GM18517 (cell line): ENCODE results near the gene POC1A.

Experiments used
- ATAC-seq: cut with Tn5 transposase; IDR thresholded peaks from one replicate; pipeline ENCODE4 v1.9.1; 2021; ENCODE audit warnings: mild to moderate bottlenecking, moderate library complexity; ENCODE audit not compliant: unreplicated experiment

POC1A gene

GRCh38 chr3:52088445-52089367, 65.5 kb downstream of the POC1A start:
- no peak for ATAC-seq

DNA sequence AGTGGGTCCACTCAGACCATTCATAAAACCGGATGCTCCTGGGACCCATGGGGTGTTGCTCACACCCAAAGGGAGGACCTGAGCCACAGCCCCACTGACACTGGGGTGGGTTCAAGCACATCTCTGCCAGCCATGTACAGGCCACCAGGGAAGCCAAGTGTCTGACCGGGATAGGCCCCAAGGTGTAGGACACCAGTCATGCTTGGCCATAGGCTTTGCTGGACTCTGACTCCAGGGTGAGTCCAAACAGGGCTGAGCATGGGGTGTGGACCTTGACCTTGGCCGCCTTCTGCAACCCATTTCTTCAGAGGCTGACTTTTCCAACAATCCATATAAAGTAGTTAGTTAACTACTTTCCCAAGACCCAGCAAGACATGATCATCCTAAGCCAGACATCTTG, 66.5 kb downstream of the POC1A start:
- ATAC-seq, result no peak

GRCh38 chr3:52086976-52087663, 67.1 kb downstream of the POC1A start:
- ATAC-seq, result no peak

GRCh38 chr3:52086461-52086860, 67.8 kb downstream of the POC1A start:
- no peak for ATAC-seq

DNA sequence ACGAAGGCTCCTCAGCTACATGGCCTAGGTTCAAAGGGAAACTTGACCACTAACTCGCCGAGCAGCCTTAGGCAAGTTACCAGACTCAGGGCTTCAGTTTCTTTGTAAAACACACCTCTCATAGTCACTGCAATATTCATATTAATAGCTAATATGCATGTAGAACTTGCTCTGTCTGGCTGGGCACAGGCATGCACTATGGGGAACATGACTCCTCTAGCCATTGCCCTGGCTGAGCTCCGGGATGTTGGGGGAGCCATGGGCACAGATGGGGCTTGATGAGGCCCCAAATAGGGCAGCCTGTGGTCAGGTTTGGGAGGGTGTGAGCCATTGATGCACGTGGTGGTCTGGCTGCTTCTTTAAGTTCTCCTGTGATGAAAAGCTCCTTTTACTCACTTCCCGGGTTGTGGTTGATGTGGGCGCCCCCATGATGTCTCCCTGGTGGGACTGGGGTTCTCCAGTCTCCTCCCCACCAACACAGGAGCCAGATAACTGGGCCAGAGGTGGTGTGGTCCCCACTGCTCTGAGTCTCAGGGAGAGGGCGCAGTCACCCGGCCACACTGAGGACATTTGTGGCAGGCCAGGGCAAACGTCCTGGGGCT, 68.4 kb downstream of the POC1A start:
- no peak for ATAC-seq

GRCh38 chr3:52084954-52085680, 69.1 kb downstream of the POC1A start:
- ATAC-seq, result no peak

GRCh38 chr3:52084216-52084945, 69.8 kb downstream of the POC1A start:
- no peak for ATAC-seq

DNA sequence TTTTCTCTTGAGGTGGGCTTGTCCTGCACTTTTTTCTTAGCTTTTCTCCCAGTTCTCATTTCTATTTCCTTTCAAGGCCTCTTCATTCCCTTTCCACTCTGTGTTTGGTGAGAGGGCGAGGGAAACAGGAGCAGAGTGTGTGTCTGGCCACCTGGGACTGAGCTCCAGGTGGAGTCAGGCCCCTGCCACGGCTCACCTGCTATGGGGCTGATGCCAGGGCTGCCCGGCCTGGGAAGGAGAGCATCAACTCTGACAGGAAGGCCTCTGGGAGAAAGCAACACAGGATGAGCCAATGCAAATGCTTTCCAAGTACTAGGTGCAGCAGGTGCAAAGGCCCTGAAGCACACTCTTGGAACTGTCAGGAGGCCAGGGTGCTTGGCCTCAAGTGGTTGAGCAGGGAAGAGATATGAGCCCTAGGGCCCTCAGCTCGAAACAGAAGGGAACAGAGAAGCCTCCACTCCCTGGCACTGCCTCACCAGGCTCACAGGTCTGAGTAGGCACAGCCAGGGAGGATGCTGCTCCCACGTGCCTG, 70.6 kb downstream of the POC1A start:
- no peak for ATAC-seq

- no peak for ATAC-seq
Measured at GRCh38 chr3:52082951-52083350, 71.3 kb downstream of the POC1A start.

- no peak for ATAC-seq
Measured at GRCh38 chr3:52080830-52081719, 73.1 kb downstream of the POC1A start.

DNA sequence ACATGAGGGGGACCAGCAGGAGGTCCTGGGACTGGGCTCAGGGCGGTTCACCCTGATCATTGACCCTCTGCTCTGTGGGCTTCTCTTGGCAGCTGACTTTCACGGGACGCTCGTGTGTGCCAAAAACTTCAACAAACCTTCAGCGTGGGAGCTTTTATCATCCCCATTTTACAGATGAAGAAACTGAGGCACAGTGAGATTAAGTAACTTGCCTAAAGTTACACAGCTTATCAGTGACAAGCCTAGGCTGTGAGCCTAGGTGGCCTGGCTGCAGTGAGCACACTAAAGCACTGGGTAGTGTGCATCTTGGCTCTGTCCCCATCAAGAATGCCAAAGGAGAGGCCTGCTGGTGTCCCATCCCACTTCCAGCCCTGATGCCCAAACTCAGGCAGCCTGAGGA, 74.3 kb downstream of the POC1A start:
- no peak for ATAC-seq

DNA sequence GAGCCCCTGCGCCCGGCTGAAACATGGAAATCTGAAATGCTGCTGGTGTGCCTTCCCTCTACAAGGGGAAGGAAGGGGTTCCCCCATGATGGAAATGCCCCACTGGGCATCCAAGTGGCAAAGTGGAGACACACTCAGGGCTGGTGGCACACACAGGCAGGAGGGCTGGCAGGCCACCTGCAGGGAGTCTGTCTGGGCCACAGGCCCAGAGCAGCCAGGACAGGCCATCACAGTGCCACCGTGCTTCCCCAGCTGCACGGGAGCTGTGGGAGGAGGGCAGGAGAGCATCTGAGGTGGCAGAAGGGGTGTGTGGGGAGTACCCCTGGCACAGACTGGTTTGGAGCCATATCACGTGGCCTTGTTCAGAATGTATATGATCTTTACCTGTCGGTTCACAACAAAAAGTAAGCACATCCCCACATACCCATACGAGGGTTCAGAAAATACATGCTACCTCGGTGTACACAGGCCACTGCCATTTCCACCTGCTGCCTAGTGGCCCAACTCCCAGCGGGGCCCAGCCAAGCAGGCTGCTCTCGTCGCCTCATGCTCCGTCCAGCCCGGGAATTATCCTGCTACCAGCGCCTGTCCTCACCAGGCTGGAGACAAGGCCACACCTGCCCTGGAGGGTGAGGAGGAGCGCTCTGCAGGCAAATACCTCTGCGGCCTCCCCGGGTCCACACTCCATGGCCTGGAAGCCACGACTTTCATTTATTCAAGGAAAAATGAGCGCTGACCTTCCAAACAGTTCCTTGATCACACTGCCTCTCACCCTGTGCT, 75.3 kb downstream of the POC1A start:
- no peak for ATAC-seq

DNA sequence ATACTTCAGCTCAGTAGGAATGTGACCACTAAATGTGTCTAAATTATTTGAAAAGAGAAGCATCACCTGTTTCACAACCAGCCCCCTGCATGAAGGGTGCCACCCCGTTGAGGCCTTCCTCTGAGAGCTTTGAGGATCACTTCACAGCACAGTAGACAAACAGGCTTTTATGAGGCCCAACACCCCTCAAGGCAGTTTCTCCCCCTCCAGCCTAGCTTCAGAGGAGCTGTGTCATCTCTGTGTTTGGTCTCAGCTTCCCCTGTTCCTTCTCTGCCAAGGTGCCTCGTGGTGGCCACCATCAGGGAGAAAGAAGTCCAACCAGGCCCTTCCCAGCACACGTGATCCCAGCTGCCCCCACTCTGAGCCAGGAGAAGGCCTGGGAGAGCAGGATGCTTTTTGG, 76.3 kb downstream of the POC1A start:
- ATAC-seq, result no peak

- no peak for ATAC-seq
Measured at GRCh38 chr3:52076896-52077780, 77.1 kb downstream of the POC1A start.

- no peak for ATAC-seq
Measured at GRCh38 chr3:52073490-52073889, 80.7 kb downstream of the POC1A start.

DNA sequence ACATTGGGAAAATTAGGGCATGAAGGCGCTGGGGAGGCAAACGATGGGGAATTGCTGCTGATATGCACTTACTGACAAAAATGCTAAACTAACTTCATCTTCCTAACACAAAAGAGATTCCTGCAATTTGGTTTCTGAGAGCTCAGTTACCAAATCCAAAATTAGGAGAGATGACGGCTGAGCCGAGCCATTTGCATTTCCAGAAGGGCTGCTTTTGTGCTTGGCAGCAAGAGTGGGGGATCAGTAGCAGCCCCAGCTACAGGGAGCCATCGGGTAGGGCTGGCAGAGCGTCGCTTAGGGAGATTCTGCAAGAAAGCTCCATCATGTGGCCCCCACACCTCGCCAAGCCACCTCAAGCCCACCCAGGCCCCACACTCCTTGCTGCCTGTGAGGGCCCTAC, 81.8 kb downstream of the POC1A start:
- ATAC-seq, result no peak

GRCh38 chr3:52072020-52072419, 82.2 kb downstream of the POC1A start:
- ATAC-seq, result no peak
